Measurements from ENCODE around the gene URI1.
"Not testable (repeated sequence)": the region's sequence is repeated elsewhere in the genome, so short reads cannot be mapped to it uniquely, and the experiment has no call there.

URI1 gene

GRCh38 chr19:29952646-29953045 lies 10.6 kb downstream of the URI1 start:
- Histone ChIP-seq H3K36me3 (ENCODE audit: control insufficient read depth, insufficient read depth, low read length) (no peaks in the 10 kb centered on the region), H3K27ac (ENCODE audit: low read length) (no peak overlapping the region), H3K4me3 (ENCODE audit: low read length) (no peak overlapping the region), H3K4me1 (ENCODE audit: control insufficient read depth, insufficient read depth, low read length) (no peaks in the 10 kb centered on the region), H3K27me3 (ENCODE audit: control insufficient read depth, insufficient read depth, low read length) (no peaks in the 10 kb centered on the region), H3K9me3 (ENCODE audit: control insufficient read depth, insufficient read depth, low read length) (no peaks in the 10 kb centered on the region)
- no CpG with 5 or more reads among the region's 4 CpGs for WGBS (ENCODE audit: insufficient coverage, insufficient read length)
- no peak for DNase-seq (ENCODE audit: low read depth, low spot score)

DNA sequence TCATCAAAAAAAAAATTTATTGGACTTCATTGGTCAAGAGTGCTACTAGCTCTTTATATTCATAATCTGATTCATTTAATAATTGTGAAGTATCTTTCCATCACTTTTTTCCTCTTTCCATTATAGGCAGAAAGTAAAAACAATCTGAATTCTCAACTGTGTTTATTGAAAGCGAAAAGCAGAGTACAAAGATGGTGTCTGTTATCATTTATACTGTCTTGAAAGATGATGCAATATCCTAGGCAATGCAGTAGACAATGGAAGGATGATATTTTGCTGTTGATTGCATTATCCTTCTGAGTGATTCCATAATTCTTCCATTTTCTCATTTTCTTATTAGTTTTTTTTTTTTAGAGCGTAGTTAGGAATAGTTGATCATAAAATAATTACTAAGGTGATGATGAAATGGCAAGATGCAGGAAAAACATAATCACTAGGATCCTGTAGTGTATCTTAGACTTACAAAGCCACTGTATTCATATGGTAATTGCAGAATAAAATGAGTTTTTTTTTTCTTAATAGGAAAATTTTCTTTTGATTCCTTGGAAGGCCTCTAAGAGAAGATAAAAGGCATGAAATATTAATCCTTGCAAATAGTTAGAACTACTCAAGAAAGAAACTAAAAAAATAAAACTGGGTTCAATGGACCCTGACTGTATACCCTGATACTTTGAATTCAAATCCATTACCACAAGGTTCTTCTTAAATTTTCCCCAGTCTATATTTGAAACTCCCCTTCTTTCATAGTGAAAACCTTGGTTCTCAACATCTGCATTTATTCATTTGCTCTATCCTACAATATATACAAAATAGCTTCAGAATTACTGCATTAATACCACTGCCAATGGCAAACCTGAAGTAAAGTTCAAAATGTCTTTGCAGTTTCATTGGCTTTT lies 11.6 kb downstream of the URI1 start:
- no CpG with 5 or more reads among the region's 2 CpGs for WGBS (ENCODE audit: insufficient coverage, insufficient read length)
- no peaks in the 10 kb centered on the region for H3K27me3 ChIP-seq (ENCODE audit: control insufficient read depth, insufficient read depth, low read length)
- H3K27ac ChIP-seq (ENCODE audit: low read length), result no peak overlapping the region

DNA sequence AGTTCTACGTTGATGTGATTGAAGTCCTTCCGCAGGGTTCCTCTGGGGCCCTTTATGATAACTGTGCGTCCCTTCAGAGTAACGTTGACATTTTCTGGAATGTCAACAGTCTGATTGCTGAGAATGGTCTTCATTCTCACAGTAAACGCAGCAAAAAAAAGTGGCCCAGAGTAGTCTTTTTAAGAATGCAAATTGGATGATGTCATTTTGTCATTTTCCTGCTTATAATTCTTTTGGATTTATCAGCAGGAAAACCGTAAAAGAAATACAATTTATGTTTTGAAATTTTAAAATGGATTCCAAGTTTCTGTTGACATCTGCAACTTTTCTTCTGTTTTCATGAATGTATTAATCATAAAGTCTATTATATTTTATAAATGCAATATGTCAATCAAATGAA lies 14.8 kb downstream of the URI1 start:
- no CpG with 5 or more reads among the region's 6 CpGs for WGBS (ENCODE audit: insufficient coverage, insufficient read length)
- H3K9me3 ChIP-seq (ENCODE audit: control insufficient read depth, insufficient read depth, low read length), result no peaks in the 10 kb centered on the region
- H3K4me3 ChIP-seq (ENCODE audit: low read length), result no peak overlapping the region
- no peaks in the 10 kb centered on the region for H3K4me1 ChIP-seq (ENCODE audit: control insufficient read depth, insufficient read depth, low read length)
- H3K27me3 ChIP-seq (ENCODE audit: control insufficient read depth, insufficient read depth, low read length), result no peaks in the 10 kb centered on the region
- H3K36me3 ChIP-seq (ENCODE audit: control insufficient read depth, insufficient read depth, low read length), result no peaks in the 10 kb centered on the region
- DNase-seq (ENCODE audit: low read depth, low spot score), result no peak
- H3K27ac ChIP-seq (ENCODE audit: low read length), result no peak overlapping the region

More for the DNA sequence above, 11.6 kb downstream of the URI1 start:
- no peak overlapping the region for H3K4me3 ChIP-seq (ENCODE audit: low read length)
- no peaks in the 10 kb centered on the region for H3K4me1 ChIP-seq (ENCODE audit: control insufficient read depth, insufficient read depth, low read length)
- no peaks in the 10 kb centered on the region for H3K9me3 ChIP-seq (ENCODE audit: control insufficient read depth, insufficient read depth, low read length)
- H3K36me3 ChIP-seq (ENCODE audit: control insufficient read depth, insufficient read depth, low read length), result no peaks in the 10 kb centered on the region
- no peak for DNase-seq (ENCODE audit: low read depth, low spot score)

GRCh38 chr19:29961311-29961710 lies 19.3 kb downstream of the URI1 start:
- no peak overlapping the region for H3K27ac ChIP-seq (ENCODE audit: low read length)
- H3K4me3 ChIP-seq (ENCODE audit: low read length), result no peak overlapping the region
- H3K4me1 ChIP-seq (ENCODE audit: control insufficient read depth, insufficient read depth, low read length), result 0 out of 2 replicates have a peak, but pooled peaks cover 1% of the 10 kb centered on the region
- H3K9me3 ChIP-seq (ENCODE audit: control insufficient read depth, insufficient read depth, low read length), result no peaks in the 10 kb centered on the region
- no peaks in the 10 kb centered on the region for H3K36me3 ChIP-seq (ENCODE audit: control insufficient read depth, insufficient read depth, low read length)
- WGBS (ENCODE audit: insufficient coverage, insufficient read length), result no CpG with 5 or more reads among the region's 3 CpGs
- no peak for DNase-seq (ENCODE audit: low read depth, low spot score)
- no peaks in the 10 kb centered on the region for H3K27me3 ChIP-seq (ENCODE audit: control insufficient read depth, insufficient read depth, low read length)

DNA sequence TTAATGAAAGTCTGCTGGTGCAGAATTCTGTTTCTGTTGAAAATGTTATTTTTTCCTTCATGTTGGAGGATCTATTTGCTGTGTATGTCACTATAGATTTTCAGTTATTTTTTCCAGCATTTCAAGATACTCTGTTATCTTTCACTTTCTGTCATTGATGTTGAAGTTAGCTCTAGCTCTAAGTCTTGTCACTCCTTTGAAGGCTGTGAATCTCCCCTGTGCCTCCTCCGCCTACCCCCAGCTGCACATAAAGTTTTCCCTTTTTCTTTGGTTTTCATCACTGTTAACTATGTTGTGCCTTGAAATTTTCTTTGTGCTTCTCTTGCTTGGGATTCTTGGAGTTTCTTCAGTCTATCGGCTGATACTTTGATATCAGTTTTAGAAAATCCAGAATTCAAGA lies 20.8 kb downstream of the URI1 start:
- no peak for DNase-seq (ENCODE audit: low read depth, low spot score)
- Histone ChIP-seq H3K4me1 (ENCODE audit: control insufficient read depth, insufficient read depth, low read length) (0 out of 2 replicates have a peak, but pooled peaks cover 1% of the 10 kb centered on the region), H3K27me3 (ENCODE audit: control insufficient read depth, insufficient read depth, low read length) (no peaks in the 10 kb centered on the region), H3K27ac (ENCODE audit: low read length) (no peak overlapping the region), H3K36me3 (ENCODE audit: control insufficient read depth, insufficient read depth, low read length) (no peaks in the 10 kb centered on the region), H3K4me3 (ENCODE audit: low read length) (no peak overlapping the region), H3K9me3 (ENCODE audit: control insufficient read depth, insufficient read depth, low read length) (no peaks in the 10 kb centered on the region)
- no CpG with 5 or more reads among the region's 2 CpGs for WGBS (ENCODE audit: insufficient coverage, insufficient read length)

DNA sequence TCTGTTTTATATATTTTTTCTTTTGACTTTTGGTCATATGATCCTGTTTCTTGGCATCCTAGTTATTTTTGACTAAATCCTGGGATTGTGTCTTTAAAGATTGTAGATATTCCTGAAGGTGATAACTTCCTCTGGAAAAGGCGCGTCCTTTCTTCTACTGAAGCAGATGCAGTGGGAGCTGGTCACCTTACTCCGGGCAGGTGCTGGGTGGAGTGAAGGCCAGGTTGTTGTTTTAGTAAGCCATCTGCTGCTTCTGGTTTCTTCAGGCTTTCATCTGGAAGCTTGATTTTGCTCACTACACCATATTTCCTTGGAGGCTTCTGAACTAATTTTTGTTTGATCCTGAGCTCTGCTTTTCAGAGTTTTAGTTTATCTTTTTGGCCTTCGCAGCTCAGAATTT lies 21.5 kb downstream of the URI1 start:
- Histone ChIP-seq H3K27ac (ENCODE audit: low read length) (no peak overlapping the region), H3K9me3 (ENCODE audit: control insufficient read depth, insufficient read depth, low read length) (no peaks in the 10 kb centered on the region), H3K4me3 (ENCODE audit: low read length) (no peak overlapping the region), H3K36me3 (ENCODE audit: control insufficient read depth, insufficient read depth, low read length) (no peaks in the 10 kb centered on the region), H3K27me3 (ENCODE audit: control insufficient read depth, insufficient read depth, low read length) (no peaks in the 10 kb centered on the region), H3K4me1 (ENCODE audit: control insufficient read depth, insufficient read depth, low read length) (0 out of 2 replicates have a peak, but pooled peaks cover 1% of the 10 kb centered on the region)
- DNase-seq (ENCODE audit: low read depth, low spot score), result no peak
- no CpG with 5 or more reads among the region's 4 CpGs for WGBS (ENCODE audit: insufficient coverage, insufficient read length)

DNA sequence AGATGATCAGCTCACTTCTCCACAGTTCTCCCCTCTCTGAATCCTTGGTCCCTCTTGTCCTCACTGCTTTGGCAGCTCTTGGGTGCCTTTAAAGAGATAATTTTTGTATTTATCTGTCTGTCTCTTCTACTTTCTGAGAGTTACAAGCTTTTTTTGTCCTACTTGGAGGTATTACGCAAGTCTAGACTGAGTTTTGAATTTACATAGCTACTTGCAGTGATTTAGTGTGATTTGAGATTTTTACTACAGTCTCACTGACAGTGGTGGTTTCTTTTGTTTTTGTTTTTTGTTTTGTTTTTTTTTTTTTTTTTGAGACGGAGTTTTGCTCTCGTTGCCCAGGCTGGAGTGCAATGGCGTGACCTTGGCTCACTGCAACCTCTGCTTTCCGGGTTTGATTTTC lies 22.1 kb downstream of the URI1 start:
- Histone ChIP-seq H3K9me3 (ENCODE audit: control insufficient read depth, insufficient read depth, low read length) (no peaks in the 10 kb centered on the region), H3K4me3 (ENCODE audit: low read length) (no peak overlapping the region), H3K36me3 (ENCODE audit: control insufficient read depth, insufficient read depth, low read length) (no peaks in the 10 kb centered on the region), H3K27ac (ENCODE audit: low read length) (no peak overlapping the region), H3K4me1 (ENCODE audit: control insufficient read depth, insufficient read depth, low read length) (0 out of 2 replicates have a peak, but pooled peaks cover 1% of the 10 kb centered on the region), H3K27me3 (ENCODE audit: control insufficient read depth, insufficient read depth, low read length) (no peaks in the 10 kb centered on the region)
- DNase-seq (ENCODE audit: low read depth, low spot score), result no peak
- no CpG with 5 or more reads among the region's 5 CpGs for WGBS (ENCODE audit: insufficient coverage, insufficient read length)

DNA sequence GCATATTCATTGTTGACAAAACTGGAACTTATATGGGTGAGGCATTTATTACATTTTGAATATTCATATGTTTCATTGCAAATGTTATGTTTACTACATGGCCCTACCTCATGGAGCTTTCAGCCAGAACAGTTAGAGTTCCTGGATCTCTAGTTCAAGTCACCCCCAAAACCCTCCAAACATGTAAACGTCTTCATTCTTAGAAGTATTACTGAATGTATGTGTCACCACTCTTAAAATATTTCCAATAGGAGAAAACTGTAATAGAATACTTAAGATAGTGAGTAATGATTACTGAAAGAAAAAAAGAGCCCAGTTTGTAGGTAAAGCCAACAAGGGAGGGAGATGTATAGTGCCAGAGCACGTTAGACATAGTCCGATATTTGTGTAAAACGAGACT lies 23.5 kb downstream of the URI1 start:
- no CpG with 5 or more reads among the region's 4 CpGs for WGBS (ENCODE audit: insufficient coverage, insufficient read length)
- DNase-seq (ENCODE audit: low read depth, low spot score), result no peak
- no peaks in the 10 kb centered on the region for H3K9me3 ChIP-seq (ENCODE audit: control insufficient read depth, insufficient read depth, low read length)
- no peaks in the 10 kb centered on the region for H3K27me3 ChIP-seq (ENCODE audit: control insufficient read depth, insufficient read depth, low read length)
- H3K4me3 ChIP-seq (ENCODE audit: low read length), result no peak overlapping the region
- H3K27ac ChIP-seq (ENCODE audit: low read length), result no peak overlapping the region
- no peaks in the 10 kb centered on the region for H3K36me3 ChIP-seq (ENCODE audit: control insufficient read depth, insufficient read depth, low read length)
- H3K4me1 ChIP-seq (ENCODE audit: control insufficient read depth, insufficient read depth, low read length), result 0 out of 2 replicates have a peak, but pooled peaks cover 1% of the 10 kb centered on the region

- H3K9me3 ChIP-seq (ENCODE audit: control insufficient read depth, insufficient read depth, low read length); H3K27ac ChIP-seq (ENCODE audit: low read length); H3K36me3 ChIP-seq (ENCODE audit: control insufficient read depth, insufficient read depth, low read length); DNase-seq (ENCODE audit: low read depth, low spot score); H3K4me1 ChIP-seq (ENCODE audit: control insufficient read depth, insufficient read depth, low read length); H3K4me3 ChIP-seq (ENCODE audit: low read length); H3K27me3 ChIP-seq (ENCODE audit: control insufficient read depth, insufficient read depth, low read length): not testable (repeated sequence)
- no CpG with 5 or more reads among the region's 3 CpGs for WGBS (ENCODE audit: insufficient coverage, insufficient read length)
These were observed 24.1 kb downstream of the URI1 start for GRCh38 chr19:29966142-29966541.

DNA sequence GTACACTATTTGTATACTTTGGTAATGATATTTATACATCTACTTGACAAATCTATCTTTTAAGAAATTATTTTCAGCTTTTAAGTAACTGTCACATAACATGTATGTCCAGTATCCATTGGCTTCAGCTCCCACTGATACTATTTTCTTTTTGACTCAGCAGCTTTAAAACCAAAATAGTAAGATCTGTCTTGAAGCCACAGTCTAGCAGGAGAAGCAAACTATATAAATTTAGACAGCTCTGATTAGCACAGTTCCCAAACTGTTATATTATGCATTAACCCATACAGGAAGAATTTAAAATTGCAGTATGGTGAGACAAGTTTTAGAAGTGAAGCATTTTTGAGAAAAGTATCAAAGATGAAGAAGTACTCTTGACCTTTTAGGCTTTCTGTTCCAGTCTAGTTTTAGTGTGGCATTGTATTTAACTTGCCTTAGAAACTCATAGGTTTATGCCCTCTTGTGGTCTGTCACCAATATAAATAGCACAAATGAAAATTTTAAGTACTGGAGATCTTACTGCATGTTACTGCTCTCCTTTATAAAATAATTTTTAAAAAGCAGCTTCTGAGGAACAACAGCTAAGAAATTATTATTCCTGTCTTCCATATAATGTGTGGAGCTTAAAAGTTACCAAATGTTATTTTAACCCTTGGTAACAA lies 24.7 kb downstream of the URI1 start:
- Histone ChIP-seq H3K27ac (ENCODE audit: low read length) (no peak overlapping the region), H3K4me1 (ENCODE audit: control insufficient read depth, insufficient read depth, low read length) (0 out of 2 replicates have a peak, but pooled peaks cover 1% of the 10 kb centered on the region), H3K27me3 (ENCODE audit: control insufficient read depth, insufficient read depth, low read length) (no peaks in the 10 kb centered on the region), H3K36me3 (ENCODE audit: control insufficient read depth, insufficient read depth, low read length) (no peaks in the 10 kb centered on the region), H3K4me3 (ENCODE audit: low read length) (no peak overlapping the region), H3K9me3 (ENCODE audit: control insufficient read depth, insufficient read depth, low read length) (no peaks in the 10 kb centered on the region)
- no peak for DNase-seq (ENCODE audit: low read depth, low spot score)
